Left ventricle myocardium inferior (tissue), 1 donor: ENCODE results near the gene AP3D1. TPM values are rescaled to one million over a fixed set of nuclear protein-coding genes. Genes with fewer than 3 reads are reported as not detected.
A peak's percentile ranks its signal among the peaks of the same experiment; 100 is the strongest.
"Not testable (repeated sequence)": the region's sequence is repeated elsewhere in the genome, so short reads cannot be mapped to it uniquely, and the experiment has no call there.

Experiments
- DNase-seq: peaks from one replicate; pipeline ENCODE4 v3.0.0-alpha.2; 2020
- H3K27ac ChIP-seq: fragments of 200-600 bp; replicated peaks from 2 replicates; pipeline ENCODE4 v1.8.0; 2021
- H3K27me3 ChIP-seq: fragments of 200-600 bp; 2 replicates; pipeline ENCODE4 v1.8.0; 2021; ENCODE audit warnings: low read depth
- H3K36me3 ChIP-seq: fragments of 200-600 bp; 2 replicates; pipeline ENCODE4 v1.8.0; 2021
- H3K4me1 ChIP-seq: fragments of 200-600 bp; 2 replicates; pipeline ENCODE4 v1.8.0; 2021
- H3K4me3 ChIP-seq: fragments of 200-600 bp; 2 replicates; pipeline ENCODE4 v1.8.0; 2021; ENCODE audit warnings: mild to moderate bottlenecking, moderate library complexity
- H3K9me3 ChIP-seq: fragments of 200-600 bp; replicated peaks from 2 replicates; pipeline ENCODE4 v1.8.0; 2021
- CTCF ChIP-seq: fragments of 200-600 bp; IDR thresholded peaks from 2 replicates; pipeline ENCODE4 v1.8.0; 2021; ENCODE audit warnings: antibody characterized with exemption, mild to moderate bottlenecking, borderline replicate concordance
- intact Hi-C: fragments of 100-400 bp; cut with micrococcal nuclease; formaldehyde crosslinking; loops from one replicate; pipeline ENCODE4 v1.11.0; 2022
- total RNA-seq: library from RNA; stranded (reverse); fragmentation: NEBNext Ultra II Directional; extraction: Animal tissue kit (Norgen Biotek cat#: 25700); gene quantifications from one replicate; pipeline ENCODE4 v1.2.1, GENCODE V29; 2021
- donor health status: DM: no; HTN: yes; CAD: no; lungs with severe emphysema.

AP3D1 gene
- total RNA-seq, 1 donor from 2014 or later = 75.4 TPM

GRCh38 chr19:2128252-2128651 lies 23.1 kb downstream of the AP3D1 start:
- H3K4me3 ChIP-seq, DNase-seq, H3K27me3 ChIP-seq, H3K9me3 ChIP-seq, intact Hi-C loops: not testable (repeated sequence)
- TF ChIP-seq CTCF = peak; percentile 20
- Histone ChIP-seq H3K4me1 (peaks cover 50% of the 10 kb centered on the region), H3K27ac (peak overlapping the region; percentile 94), H3K36me3 (peaks cover 74% of the 10 kb centered on the region)

DNA sequence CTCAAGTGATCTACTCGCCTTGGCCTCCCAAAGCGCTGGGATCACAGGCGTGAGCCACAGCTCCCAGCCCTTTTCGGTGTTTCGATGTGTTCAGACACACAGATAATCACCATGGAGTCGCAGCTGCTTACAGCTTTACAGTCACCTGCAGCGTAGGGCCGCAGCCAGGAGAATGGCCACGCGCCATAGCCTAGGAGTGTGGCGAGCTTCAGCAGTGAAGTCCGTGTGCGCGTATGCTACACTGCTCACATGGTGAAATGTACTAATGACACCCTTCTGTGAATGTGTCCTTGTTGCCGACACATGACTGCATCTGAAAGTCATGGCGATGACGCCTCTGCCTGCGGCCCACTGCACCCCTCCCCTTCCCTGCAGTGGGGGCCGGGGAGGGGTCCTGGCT lies 23.6 kb downstream of the AP3D1 start:
- Histone ChIP-seq H3K27me3 (no peaks in the 10 kb centered on the region), H3K9me3 (no peaks in the 10 kb centered on the region), H3K4me1 (peaks cover 45% of the 10 kb centered on the region), H3K36me3 (peaks cover 76% of the 10 kb centered on the region), H3K27ac (peak overlapping the region; percentile 94), H3K4me3 (no peak overlapping the region)
- intact Hi-C loops = no loop called here
- DNase-seq = peak; percentile 81
- TF ChIP-seq CTCF = no peak

DNA sequence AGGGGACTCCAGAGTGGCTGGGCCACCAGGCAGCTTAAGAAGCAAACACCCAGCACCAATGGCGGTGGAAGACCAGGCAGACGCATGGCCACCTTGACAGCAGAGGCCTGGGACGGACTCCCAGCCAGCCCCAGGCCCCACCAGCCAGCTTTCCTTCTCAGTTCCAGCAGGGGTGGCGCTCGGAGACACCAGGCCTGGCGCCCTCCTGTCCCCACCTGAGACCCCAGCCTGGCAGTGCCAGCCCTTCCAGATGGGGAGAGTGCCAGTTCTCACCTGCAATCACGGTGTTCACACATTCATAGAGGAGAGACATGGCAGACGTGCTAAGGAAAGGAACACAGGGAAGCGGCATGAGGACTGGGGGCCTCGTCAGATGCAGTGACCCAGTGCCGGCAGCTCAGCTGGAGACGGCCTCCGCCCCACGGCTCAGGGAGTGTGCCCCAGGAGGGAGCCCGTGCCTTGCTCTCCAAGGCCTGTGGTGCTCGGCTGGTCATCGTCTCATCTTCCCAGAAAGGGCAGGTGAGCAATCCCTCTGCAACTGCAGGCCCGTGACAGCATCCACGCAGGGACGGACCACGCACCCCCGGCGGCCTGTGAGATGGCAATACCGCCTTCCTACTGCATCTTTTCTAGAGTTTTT lies 24.4 kb downstream of the AP3D1 start:
- intact Hi-C loops = no loop called here
- peaks cover 76% of the 10 kb centered on the region for H3K36me3 ChIP-seq
- peak overlapping the region; percentile 94 for H3K27ac ChIP-seq

DNA sequence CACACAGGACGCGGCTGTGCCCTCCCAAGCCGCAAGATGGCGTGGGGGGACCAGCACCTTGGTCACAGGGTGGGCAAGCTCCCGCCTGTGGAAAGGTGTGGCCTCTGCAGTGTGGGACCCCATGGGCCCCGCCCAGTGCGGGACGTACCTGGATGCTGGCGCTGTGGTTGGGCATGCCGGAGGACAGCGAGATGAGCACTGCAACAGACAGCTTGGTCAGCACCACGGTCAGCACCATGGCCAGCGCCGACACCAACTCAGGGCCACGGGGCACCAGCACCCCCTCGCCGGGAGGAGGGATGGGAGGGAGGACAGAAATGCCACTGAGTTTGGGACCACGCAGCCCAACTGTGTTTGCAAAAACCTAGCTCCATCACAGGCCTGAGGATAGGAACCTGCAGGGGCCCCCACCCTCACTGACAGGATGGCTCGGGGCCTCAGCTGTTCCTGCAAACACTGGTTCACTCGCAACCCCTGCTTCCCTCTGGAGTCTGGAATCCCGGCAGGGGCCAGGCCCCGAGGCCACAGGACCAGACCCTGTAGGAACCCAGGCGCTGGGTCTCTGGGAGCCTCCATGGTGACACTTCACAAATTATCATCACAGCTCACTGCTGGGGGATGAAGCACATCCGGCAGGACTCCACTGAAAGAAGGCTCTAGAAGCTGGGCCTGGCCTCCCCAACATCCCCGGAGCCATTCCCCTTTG lies 27.5 kb downstream of the AP3D1 start:
- Histone ChIP-seq H3K4me3 (no peak overlapping the region), H3K9me3 (no peaks in the 10 kb centered on the region), H3K27ac (no peak overlapping the region), H3K27me3 (no peaks in the 10 kb centered on the region), H3K36me3 (peaks cover 83% of the 10 kb centered on the region), H3K4me1 (peaks cover 14% of the 10 kb centered on the region)
- intact Hi-C loops = no loop called here
- DNase-seq = no peak
- TF ChIP-seq CTCF = no peak

More for the DNA sequence above, 24.4 kb downstream of the AP3D1 start:
- no peaks in the 10 kb centered on the region for H3K27me3 ChIP-seq
- no peak overlapping the region for H3K4me3 ChIP-seq
- TF ChIP-seq CTCF = no peak
- DNase-seq = no peak
- peaks cover 38% of the 10 kb centered on the region for H3K4me1 ChIP-seq
- H3K9me3 ChIP-seq = no peaks in the 10 kb centered on the region

DNA sequence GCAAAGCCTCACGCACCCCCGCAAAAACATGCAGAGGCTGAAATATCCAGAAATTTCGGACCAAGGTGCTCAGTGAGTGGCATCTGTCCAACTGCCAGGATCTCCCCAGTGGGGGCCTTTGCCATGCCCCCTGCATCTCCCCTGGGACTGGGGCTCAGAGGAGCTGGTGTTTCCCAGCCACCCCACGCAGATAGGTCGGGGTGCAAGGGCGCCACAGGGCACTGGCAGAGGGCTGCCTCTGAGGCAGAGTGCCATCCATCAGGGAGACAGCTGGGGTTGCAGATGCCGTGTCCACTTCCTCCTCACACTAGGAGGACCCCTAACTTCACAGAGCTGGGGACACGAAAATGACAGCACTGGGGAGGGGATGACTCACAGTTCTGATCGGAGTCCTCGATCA lies 28.4 kb downstream of the AP3D1 start:
- no peaks in the 10 kb centered on the region for H3K27me3 ChIP-seq
- H3K27ac ChIP-seq = no peak overlapping the region
- DNase-seq = no peak
- no peak overlapping the region for H3K4me3 ChIP-seq
- intact Hi-C loops = no loop called here
- peaks cover 91% of the 10 kb centered on the region for H3K36me3 ChIP-seq
- no peaks in the 10 kb centered on the region for H3K9me3 ChIP-seq
- peaks cover 10% of the 10 kb centered on the region for H3K4me1 ChIP-seq
- no peak for TF ChIP-seq CTCF
